PFSK-1 (cell line): ENCODE data around the gene EPDR1.

Experiments used
- FOXP2 ChIP-seq: optimal IDR thresholded peaks from 2 replicates; pipeline ENCODE3; 2011; ENCODE audit warnings: borderline replicate concordance, control low read depth, inconsistent platforms; ENCODE audit not compliant: insufficient read depth; ENCODE audit errors: extremely low read length, extremely low read depth
- POLR2AphosphoS5 ChIP-seq: IDR thresholded peaks from 2 replicates; pipeline ENCODE4 v1.6.1; 2012; ENCODE audit warnings: low read depth, mild to moderate bottlenecking, control low read depth, low read length, moderate library complexity
- REST ChIP-seq, 2 experiments: IDR thresholded peaks; 2 replicates each; pipeline versions ENCODE4 v1.6.1 to v1.8.0; 2011 to 2012; ENCODE audit warnings: low read depth in 2 of 2, low read length in 2 of 2, control low read depth in 1 of 2, inconsistent platforms in 1 of 2, mild to moderate bottlenecking in 1 of 2, moderate library complexity in 1 of 2; ENCODE audit not compliant: insufficient read depth in 1 of 2
- SIN3A ChIP-seq: IDR thresholded peaks from 2 replicates; pipeline ENCODE4 v1.6.1; 2012; ENCODE audit warnings: mild to moderate bottlenecking, low read length, moderate library complexity, borderline replicate concordance; ENCODE audit not compliant: insufficient read depth
- TAF1 ChIP-seq: IDR thresholded peaks from 2 replicates; pipeline ENCODE4 v1.6.1; 2012; ENCODE audit warnings: low read length, control low read depth, borderline replicate concordance; ENCODE audit not compliant: insufficient read depth

DNA sequence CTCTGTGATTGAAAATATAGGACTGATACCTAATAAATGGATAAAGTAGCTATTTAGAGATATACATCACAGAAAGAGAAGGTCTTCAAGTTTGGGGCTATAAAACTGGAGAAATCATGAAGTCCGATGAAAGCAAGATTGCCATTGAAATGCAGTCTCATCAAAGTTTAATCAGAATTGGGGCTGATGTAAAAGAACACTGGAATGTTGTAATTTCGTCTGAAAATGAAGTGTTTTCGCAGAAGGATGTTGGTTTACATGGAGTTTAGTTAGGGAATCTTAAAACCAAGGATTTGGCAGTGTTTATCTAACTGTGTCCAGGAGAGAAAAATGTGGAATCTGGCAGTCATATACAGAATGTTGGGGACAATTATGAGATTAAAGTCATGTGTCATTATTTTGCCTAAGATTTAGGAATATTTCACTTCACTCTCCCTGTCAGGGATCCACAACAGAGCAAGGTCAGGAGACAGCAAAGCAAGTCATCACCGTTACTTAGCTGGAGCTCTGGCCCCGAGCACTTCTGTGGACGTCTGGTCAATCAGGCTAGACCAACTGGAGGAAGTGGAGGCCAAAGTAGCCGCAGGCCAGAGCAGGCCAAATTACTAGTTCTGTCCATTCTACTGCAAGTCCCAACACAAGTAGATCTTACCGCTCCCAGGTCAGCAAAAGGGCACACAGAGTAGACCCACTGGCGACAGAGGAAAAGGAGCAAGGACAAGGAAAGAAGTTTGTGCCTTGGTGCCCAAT is 37.0 kb downstream of the EPDR1 start:
- TF ChIP-seq SIN3A (no peak), POLR2AphosphoS5 (no peak), REST (IDR thresholded peaks at IDR 0.05; ENCODE audit: insufficient read depth in 1 of 2, low read depth in 2 of 2, low read length in 2 of 2) (no peak), TAF1 (no peak), FOXP2 (no peak)
